ENCODE measurements around the gene EBF4. TPM values are rescaled to one million over a fixed set of nuclear protein-coding genes. Genes with fewer than 3 reads are reported as not detected.

The EBF4 gene
- total and polyA plus RNA-seq, 12 donors: 2.0 to 8.0 (median 3.7) TPM

DNA sequence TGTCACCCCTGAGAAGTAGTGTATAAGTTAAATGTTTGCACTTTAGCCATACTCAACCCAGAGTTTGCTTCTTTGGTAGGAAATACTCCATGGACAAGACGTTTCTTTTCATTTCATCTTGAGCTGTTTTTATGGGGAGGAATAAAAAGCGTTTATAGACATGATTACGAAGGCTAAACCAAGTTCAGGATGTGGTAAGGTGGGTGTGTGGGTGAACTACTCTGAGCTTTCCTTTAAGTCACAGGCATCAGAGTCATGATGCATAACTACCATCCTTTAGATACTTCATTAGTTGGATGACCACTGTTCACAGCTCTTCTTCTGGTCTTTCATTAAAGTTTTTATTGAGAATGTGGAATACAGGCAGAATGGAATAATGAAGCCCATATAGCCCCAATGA lies 48.9 kb downstream of the EBF4 start:
- Histone ChIP-seq H3K9me3 (no peaks in the 10 kb centered on the region), H3K27me3 (peaks cover 0 to 14% (median 6%) of the 10 kb centered on the region in 7 donors), H3K36me3 (no peaks in the 10 kb centered on the region), H3K4me3 (no peak overlapping the region), H3K27ac (peak overlapping the region in 1 of 10 donors; percentile 66), H3K4me1 (peaks cover 0 to 4% (median 0%) of the 10 kb centered on the region in 9 donors)
- DNase-seq (no peak), ATAC-seq (no peak)
- TF ChIP-seq, protein P1, sequence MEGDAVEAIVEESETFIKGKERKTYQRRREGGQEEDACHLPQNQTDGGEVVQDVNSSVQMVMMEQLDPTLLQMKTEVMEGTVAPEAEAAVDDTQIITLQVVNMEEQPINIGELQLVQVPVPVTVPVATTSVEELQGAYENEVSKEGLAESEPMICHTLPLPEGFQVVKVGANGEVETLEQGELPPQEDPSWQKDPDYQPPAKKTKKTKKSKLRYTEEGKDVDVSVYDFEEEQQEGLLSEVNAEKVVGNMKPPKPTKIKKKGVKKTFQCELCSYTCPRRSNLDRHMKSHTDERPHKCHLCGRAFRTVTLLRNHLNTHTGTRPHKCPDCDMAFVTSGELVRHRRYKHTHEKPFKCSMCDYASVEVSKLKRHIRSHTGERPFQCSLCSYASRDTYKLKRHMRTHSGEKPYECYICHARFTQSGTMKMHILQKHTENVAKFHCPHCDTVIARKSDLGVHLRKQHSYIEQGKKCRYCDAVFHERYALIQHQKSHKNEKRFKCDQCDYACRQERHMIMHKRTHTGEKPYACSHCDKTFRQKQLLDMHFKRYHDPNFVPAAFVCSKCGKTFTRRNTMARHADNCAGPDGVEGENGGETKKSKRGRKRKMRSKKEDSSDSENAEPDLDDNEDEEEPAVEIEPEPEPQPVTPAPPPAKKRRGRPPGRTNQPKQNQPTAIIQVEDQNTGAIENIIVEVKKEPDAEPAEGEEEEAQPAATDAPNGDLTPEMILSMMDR (IDR thresholded peaks at IDR 0.05): no peak
- WGBS, 2 donors: 72 to 80% methylated on average over 3 of the region's 3 CpGs
- intact Hi-C loops (cut with DNase I): loop anchor here in 2 of 10 donors (5.0 kb wide), 2 partner anchors 44 to 54 kb away; no protein-coding TSS in a partner anchor

DNA sequence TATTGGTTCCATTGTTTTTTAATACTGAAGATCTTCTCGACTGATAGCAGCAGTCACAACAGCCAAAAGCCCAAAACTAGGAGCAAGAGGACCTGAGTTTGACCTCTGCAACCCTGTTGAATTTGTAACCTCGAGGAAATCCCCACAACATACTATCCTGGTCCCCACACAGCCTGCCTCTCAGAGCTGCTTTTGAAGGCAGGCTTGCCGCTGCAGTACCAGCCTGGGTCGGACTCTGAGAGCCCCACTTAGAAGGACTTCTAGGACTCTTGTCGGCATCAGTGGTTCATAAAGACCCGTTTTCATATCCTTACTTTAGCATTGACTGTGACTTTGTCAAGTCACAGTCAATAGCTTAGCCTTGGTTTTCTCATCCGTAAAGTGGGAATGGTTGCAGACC lies 49.3 kb downstream of the EBF4 start:
- Histone ChIP-seq H3K9me3 (no peaks in the 10 kb centered on the region), H3K27ac (peak overlapping the region in 1 of 10 donors; percentile 66), H3K36me3 (no peaks in the 10 kb centered on the region), H3K27me3 (peaks cover 0 to 14% (median 6%) of the 10 kb centered on the region in 7 donors), H3K4me3 (no peak overlapping the region), H3K4me1 (peaks cover 0 to 4% (median 0%) of the 10 kb centered on the region in 9 donors)
- ATAC-seq (no peak), DNase-seq (no peak)
- 85 to 86% methylated on average over 7 of the region's 7 CpGs for WGBS, 2 donors
- TF ChIP-seq, protein P1 (IDR thresholded peaks at IDR 0.05): no peak
- intact Hi-C loops (cut with DNase I): loop anchor here in 2 of 10 donors (5.0 kb wide), 2 partner anchors 45 to 55 kb away; no protein-coding TSS in a partner anchor

DNA sequence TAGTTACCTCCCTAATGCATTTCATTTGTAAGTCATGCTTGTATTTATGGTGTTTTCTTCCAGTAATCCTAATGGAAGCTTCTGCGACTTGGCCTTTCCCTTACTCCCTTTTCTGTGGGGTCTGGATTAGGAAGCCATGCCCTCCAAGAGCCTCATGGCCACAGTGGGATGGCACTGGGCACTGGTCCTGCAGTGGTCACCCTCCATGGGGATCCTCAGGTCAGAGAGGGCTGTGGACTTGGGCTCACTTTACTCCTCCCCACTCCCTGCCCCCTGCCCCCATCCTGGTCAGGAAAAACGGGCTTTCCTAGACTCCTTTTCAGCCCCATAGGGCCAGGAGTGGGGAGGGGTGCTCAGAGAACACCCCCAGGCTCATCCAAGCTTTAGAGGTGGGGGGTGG lies 49.9 kb downstream of the EBF4 start:
- DNase-seq (no peak), ATAC-seq (no peak)
- Histone ChIP-seq H3K27me3 (peaks cover 0 to 14% (median 6%) of the 10 kb centered on the region in 7 donors), H3K9me3 (no peaks in the 10 kb centered on the region), H3K4me1 (peaks cover 0 to 4% (median 0%) of the 10 kb centered on the region in 9 donors), H3K27ac (no peak overlapping the region), H3K4me3 (no peak overlapping the region), H3K36me3 (no peaks in the 10 kb centered on the region)
- 65 to 74% methylated on average over 2 of the region's 2 CpGs for WGBS, 2 donors
- TF ChIP-seq, protein P1 (IDR thresholded peaks at IDR 0.05): no peak
- intact Hi-C loops (cut with DNase I): loop anchor here in 2 of 10 donors (5.0 kb wide), 2 partner anchors 45 to 55 kb away; no protein-coding TSS in a partner anchor

DNA sequence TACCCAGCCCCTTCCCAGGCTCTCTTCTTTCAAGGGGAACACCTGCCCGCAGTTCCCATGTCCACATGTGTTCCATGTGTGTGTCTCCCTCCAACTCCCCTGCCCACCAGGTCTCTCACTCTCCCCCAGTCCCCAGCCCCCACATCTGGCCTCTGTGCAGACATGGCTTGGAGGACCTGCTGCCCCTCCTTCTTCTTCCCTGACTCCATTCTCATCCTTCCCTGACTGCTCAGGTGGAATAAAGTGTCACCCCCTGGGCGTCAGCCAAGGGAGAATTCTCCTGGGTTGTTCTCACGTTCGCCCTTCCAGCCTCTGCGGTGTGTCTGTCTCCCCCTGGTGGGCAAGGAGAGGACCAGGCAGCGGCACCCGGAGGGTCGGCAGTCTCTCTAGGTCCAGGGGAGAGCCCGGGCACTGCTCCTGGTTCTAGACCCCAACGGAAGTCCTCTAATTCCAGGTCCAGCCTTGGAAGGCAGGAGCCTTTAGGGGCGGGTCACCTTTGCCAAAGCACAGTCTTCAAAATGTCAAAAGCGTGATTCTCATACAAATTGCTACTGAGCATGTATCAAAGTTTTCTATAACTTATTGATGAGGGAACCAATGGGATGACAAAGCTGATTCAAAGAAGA lies 50.5 kb downstream of the EBF4 start:
- Histone ChIP-seq H3K4me1 (peaks cover 0 to 4% (median 0%) of the 10 kb centered on the region in 9 donors), H3K27ac (no peak overlapping the region), H3K36me3 (no peaks in the 10 kb centered on the region), H3K9me3 (no peaks in the 10 kb centered on the region), H3K27me3 (peaks cover 0 to 14% (median 6%) of the 10 kb centered on the region in 7 donors), H3K4me3 (no peak overlapping the region)
- 13 to 17% methylated on average over 12 of the region's 12 CpGs for whole genome bisulfite sequencing, 2 donors
- DNase-seq (peak; percentile 39 to 43), ATAC-seq (peak in 6 of 8 donors; percentile 32 to 68 (median 56))
- intact Hi-C loops (cut with DNase I): loop anchor here in 3 of 10 donors (1.0 to 5.0 kb wide), 3 partner anchors 46 to 56 kb away; no protein-coding TSS in a partner anchor
- TF ChIP-seq, protein P1 (IDR thresholded peaks at IDR 0.05): peak; percentile 49 to 92 (median 71)

Data from heart right ventricle (tissue), 16 donors.